Measurements from ENCODE around the gene TMEM175. TPM values are rescaled to one million over a fixed set of nuclear protein-coding genes. Genes with fewer than 3 reads are reported as not detected.

The TMEM175 gene
- total RNA-seq, 1 experiment from 2014 or later = 20.2 TPM

- Histone ChIP-seq H3K4me3 (no peak overlapping the region), H2AFZ (no peak overlapping the region), H3K9me2 (ENCODE audit: insufficient read depth) (no peaks in the 10 kb centered on the region), H4K20me1 (ENCODE audit: insufficient read depth) (peaks cover 15% of the 10 kb centered on the region; the same call in 1 of the 2 replicates), H3K9me3 (ENCODE audit: insufficient read depth, low read depth) (no peaks in the 10 kb centered on the region), H3K27me3 (ENCODE audit: insufficient read depth, low read depth) (no peaks in the 10 kb centered on the region), H3K36me3 (ENCODE audit: low read depth) (no peaks in the 10 kb centered on the region), H3K79me2 (ENCODE audit: low read depth) (no peaks in the 10 kb centered on the region), H3K27ac (no peak overlapping the region), H3F3A (ENCODE audit: insufficient read depth, low read depth) (no peaks in the 10 kb centered on the region), H3K4me1 (replicated peaks; ENCODE audit: insufficient read depth) (no peaks in the 10 kb centered on the region), H3K4me2 (no peak overlapping the region)
- ChIA-PET CTCF (interaction anchor here (0.5 kb wide), 1 partner anchor 828 kb away, joined by 3 read pairs; no protein-coding TSS in a partner anchor), POLR2A (ENCODE audit: unreplicated experiment) (no interaction called here)
- no TSS peak for BruUV-seq (replicated peaks)
- intact Hi-C loops (cut with micrococcal nuclease; ENCODE audit: unreplicated experiment) = no loop called here
- no peak for DNase-seq
- TF ChIP-seq CTCF (conservative IDR thresholded peaks at IDR 0.05) (no peak), EZH2 (IDR thresholded peaks at IDR 0.05; ENCODE audit: low read depth) (no peak)
Measured at GRCh38 chr4:896630-897029, 35.6 kb upstream of the TMEM175 start.

- H3K9me2 ChIP-seq (ENCODE audit: insufficient read depth) = no peaks in the 10 kb centered on the region
- DNase-seq = no peak
- no peak overlapping the region for H3K4me3 ChIP-seq
- no peak overlapping the region for H3K27ac ChIP-seq
- H3K79me2 ChIP-seq (ENCODE audit: low read depth) = no peaks in the 10 kb centered on the region
- intact Hi-C loops (cut with micrococcal nuclease; ENCODE audit: unreplicated experiment) = no loop called here
- ChIA-PET CTCF (no interaction called here), POLR2A (ENCODE audit: unreplicated experiment) (no interaction called here)
- H3K36me3 ChIP-seq (ENCODE audit: low read depth) = no peaks in the 10 kb centered on the region
- no peaks in the 10 kb centered on the region for H3K27me3 ChIP-seq (ENCODE audit: insufficient read depth, low read depth)
- H3K4me1 ChIP-seq (replicated peaks; ENCODE audit: insufficient read depth) = no peaks in the 10 kb centered on the region
- H3F3A ChIP-seq (ENCODE audit: insufficient read depth, low read depth) = no peaks in the 10 kb centered on the region
- peaks cover 15% of the 10 kb centered on the region; the same call in 1 of the 2 replicates for H4K20me1 ChIP-seq (ENCODE audit: insufficient read depth)
- no TSS peak for BruUV-seq (replicated peaks)
- TF ChIP-seq EZH2 (IDR thresholded peaks at IDR 0.05; ENCODE audit: low read depth) = no peak
- no peak for TF ChIP-seq CTCF (conservative IDR thresholded peaks at IDR 0.05)
- no peak overlapping the region for H2AFZ ChIP-seq
- no peaks in the 10 kb centered on the region for H3K9me3 ChIP-seq (ENCODE audit: insufficient read depth, low read depth)
- no peak overlapping the region for H3K4me2 ChIP-seq
Measured at GRCh38 chr4:898123-898522, 34.1 kb upstream of the TMEM175 start.

- no peak overlapping the region for H3K4me2 ChIP-seq
- no peaks in the 10 kb centered on the region for H3K27me3 ChIP-seq (ENCODE audit: insufficient read depth, low read depth)
- no peaks in the 10 kb centered on the region for H3K36me3 ChIP-seq (ENCODE audit: low read depth)
- H2AFZ ChIP-seq = no peak overlapping the region
- ChIA-PET POLR2A (ENCODE audit: unreplicated experiment) (no interaction called here), CTCF (no interaction called here)
- no peak overlapping the region for H3K27ac ChIP-seq
- no TSS peak for BruUV-seq (replicated peaks)
- no peaks in the 10 kb centered on the region for H3K9me3 ChIP-seq (ENCODE audit: insufficient read depth, low read depth)
- peaks cover 15% of the 10 kb centered on the region; the same call in 1 of the 2 replicates for H4K20me1 ChIP-seq (ENCODE audit: insufficient read depth)
- no peaks in the 10 kb centered on the region for H3K79me2 ChIP-seq (ENCODE audit: low read depth)
- no peaks in the 10 kb centered on the region for H3F3A ChIP-seq (ENCODE audit: insufficient read depth, low read depth)
- intact Hi-C loops (cut with micrococcal nuclease; ENCODE audit: unreplicated experiment) = no loop called here
- TF ChIP-seq EZH2 (IDR thresholded peaks at IDR 0.05; ENCODE audit: low read depth) (no peak), CTCF (conservative IDR thresholded peaks at IDR 0.05) (no peak)
- no peak for DNase-seq
- H3K9me2 ChIP-seq (ENCODE audit: insufficient read depth) = no peaks in the 10 kb centered on the region
- no peaks in the 10 kb centered on the region for H3K4me1 ChIP-seq (replicated peaks; ENCODE audit: insufficient read depth)
- H3K4me3 ChIP-seq = no peak overlapping the region
Measured at GRCh38 chr4:898869-899555, 33.2 kb upstream of the TMEM175 start.
